Measurements from ENCODE around the gene TRDMT1.

TRDMT1 gene

DNA sequence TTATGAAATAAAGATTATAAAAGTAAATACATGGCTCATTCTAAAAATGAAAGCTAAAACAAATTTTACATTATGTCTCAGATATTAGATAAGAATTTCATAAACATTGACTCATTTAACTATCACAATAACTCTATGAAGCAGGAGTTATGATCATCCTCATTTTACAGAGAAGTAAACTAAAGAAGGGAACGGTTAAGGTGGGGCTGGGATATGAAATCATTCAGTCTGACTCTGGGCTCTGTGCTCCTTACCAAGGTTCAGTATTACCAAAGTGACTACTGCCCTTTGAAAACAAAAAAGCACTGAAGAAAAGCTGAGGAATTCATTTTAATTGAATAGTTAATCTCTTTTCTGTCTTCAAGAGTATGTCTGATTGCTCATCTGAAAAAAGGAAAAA is 49.8 kb downstream of the TRDMT1 start:
- POLR2A ChIA-PET = interaction anchor here (0.6 kb wide), 1 partner anchor 1989 kb away, joined by 3 read pairs; no protein-coding TSS in a partner anchor
- no peak overlapping the region for H3K4me3 ChIP-seq (ENCODE audit: low read depth, low read length)
- CTCF ChIA-PET = interaction anchor here (0.8 to 1.6 kb wide), 6 partner anchors 8 to 309 kb away, joined by 3 to 6 read pairs (median 4); no protein-coding TSS in a partner anchor
- no peak for TF ChIP-seq CTCF (IDR thresholded peaks at IDR 0.05; ENCODE audit: insufficient read depth, low read length, missing control alignments)
- no peak for DNase-seq (ENCODE audit: low read depth, low spot score)

- no peak for DNase-seq (ENCODE audit: low read depth, low spot score)
- no peak overlapping the region for H3K4me3 ChIP-seq (ENCODE audit: low read depth, low read length)
- no peak for TF ChIP-seq CTCF (IDR thresholded peaks at IDR 0.05; ENCODE audit: insufficient read depth, low read length, missing control alignments)
- POLR2A ChIA-PET = no interaction called here
- CTCF ChIA-PET = no interaction called here
Observed at GRCh38 chr10:17147884-17148489, 53.5 kb downstream of the TRDMT1 start.

DNA sequence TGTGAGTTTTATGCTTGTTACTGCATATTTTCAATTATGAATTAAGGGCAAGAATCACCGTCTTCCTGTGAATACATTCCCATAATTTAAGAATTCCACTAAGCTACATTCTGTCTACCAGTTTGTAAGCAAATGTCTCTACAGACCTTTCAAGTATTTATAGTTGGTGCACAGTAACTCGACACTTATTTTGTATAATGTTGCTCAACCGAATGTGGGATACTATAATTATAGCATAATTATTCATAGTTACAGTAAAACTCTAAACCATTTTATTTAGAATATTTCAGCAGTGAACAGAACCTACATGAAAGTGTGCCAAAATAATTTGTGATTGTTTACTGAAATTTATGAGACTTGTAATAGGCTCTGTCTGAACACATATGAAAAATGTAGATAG is 54.6 kb downstream of the TRDMT1 start:
- CTCF ChIA-PET = no interaction called here
- TF ChIP-seq CTCF (IDR thresholded peaks at IDR 0.05; ENCODE audit: insufficient read depth, low read length, missing control alignments) = no peak
- POLR2A ChIA-PET = no interaction called here
- H3K4me3 ChIP-seq (ENCODE audit: low read depth, low read length) = no peak overlapping the region
- no peak for DNase-seq (ENCODE audit: low read depth, low spot score)

DNA sequence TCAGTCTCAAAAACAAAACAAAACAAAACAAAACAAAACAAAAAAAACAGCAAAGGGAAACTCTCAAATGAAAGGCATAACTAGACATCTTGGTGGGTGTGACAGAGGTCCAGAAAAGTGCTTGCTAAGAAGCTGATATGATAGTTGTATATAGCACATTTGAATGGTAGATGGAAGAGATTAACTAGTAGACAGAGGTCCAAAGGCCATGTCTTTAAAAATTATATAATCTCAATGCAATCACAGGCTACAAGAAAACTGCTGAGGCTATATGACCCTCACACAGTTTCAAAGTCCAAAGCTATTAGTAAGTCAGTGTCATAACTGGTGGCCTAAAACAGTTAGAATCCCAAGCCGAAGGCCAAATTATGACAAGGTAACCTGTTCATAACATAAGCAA is 56.2 kb downstream of the TRDMT1 start:
- ChIA-PET CTCF (interaction anchor here (0.7 to 1.3 kb wide), 3 partner anchors 8 to 12 kb away, joined by 3 to 4 read pairs (median 3); no protein-coding TSS in a partner anchor), POLR2A (no interaction called here)
- no peak for DNase-seq (ENCODE audit: low read depth, low spot score)
- H3K4me3 ChIP-seq (ENCODE audit: low read depth, low read length) = no peak overlapping the region
- TF ChIP-seq CTCF (IDR thresholded peaks at IDR 0.05; ENCODE audit: insufficient read depth, low read length, missing control alignments) = no peak

GRCh38 chr10:17144757-17145156 is 56.7 kb downstream of the TRDMT1 start:
- no peak overlapping the region for H3K4me3 ChIP-seq (ENCODE audit: low read depth, low read length)
- no peak for TF ChIP-seq CTCF (IDR thresholded peaks at IDR 0.05; ENCODE audit: insufficient read depth, low read length, missing control alignments)
- DNase-seq (ENCODE audit: low read depth, low spot score) = no peak
- POLR2A ChIA-PET = interaction anchor here (0.6 kb wide), 1 partner anchor 178 kb away, joined by 3 read pairs; no protein-coding TSS in a partner anchor
- CTCF ChIA-PET = interaction anchor here (0.6 to 1.3 kb wide), 3 partner anchors 8 to 1393 kb away, joined by 3 to 4 read pairs (median 3); no protein-coding TSS in a partner anchor

GRCh38 chr10:17144032-17144431 is 57.4 kb downstream of the TRDMT1 start:
- POLR2A ChIA-PET = interaction anchor here (0.6 kb wide), 1 partner anchor 177 kb away, joined by 3 read pairs; no protein-coding TSS in a partner anchor
- no peak for DNase-seq (ENCODE audit: low read depth, low spot score)
- CTCF ChIA-PET = interaction anchor here (0.6 to 1.9 kb wide), 3 partner anchors 8 to 1392 kb away, joined by 3 to 6 read pairs (median 3); no protein-coding TSS in a partner anchor
- H3K4me3 ChIP-seq (ENCODE audit: low read depth, low read length) = no peak overlapping the region
- TF ChIP-seq CTCF (IDR thresholded peaks at IDR 0.05; ENCODE audit: insufficient read depth, low read length, missing control alignments) = no peak
